Measurements from ENCODE around the gene RHEBL1.
A peak's percentile ranks its signal among the peaks of the same experiment; 100 is the strongest.

RHEBL1 gene

GRCh38 chr12:49060237-49061156, 9.3 kb downstream of the RHEBL1 start, which contains the start of gene KMT2D (continued):
- TF ChIP-seq ZNF174 (tag by site-specific recombination; IDR thresholded peaks at IDR 0.05) (no peak), SP7 (tag by site-specific recombination; IDR thresholded peaks at IDR 0.05) (peak; percentile 98), ZNF132 (tag by site-specific recombination; IDR thresholded peaks at IDR 0.05; ENCODE audit: borderline replicate concordance) (no peak), ZNF423 (tag by site-specific recombination; IDR thresholded peaks at IDR 0.05) (peak; percentile 72; the same call in 1 of the 2 replicates), ZNF266 (tag by site-specific recombination; IDR thresholded peaks at IDR 0.05; ENCODE audit: low read depth) (no peak), ZNF791 (tag by site-specific recombination; IDR thresholded peaks at IDR 0.05) (no peak), ZNF140 (tag by site-specific recombination; IDR thresholded peaks at IDR 0.05) (no peak), ZNF510 (tag by site-specific recombination; IDR thresholded peaks at IDR 0.05; ENCODE audit: insufficient replicate concordance) (no peak), YY1 (tag by site-specific recombination; IDR thresholded peaks at IDR 0.05) (peak; percentile 96), ZNF548 (tag by site-specific recombination; IDR thresholded peaks at IDR 0.05) (peak; percentile 36; the same call in 1 of the 2 replicates), ZNF830 (tag by site-specific recombination; IDR thresholded peaks at IDR 0.05; ENCODE audit: low read depth) (no peak), ZNF777 (tag by site-specific recombination; IDR thresholded peaks at IDR 0.05; ENCODE audit: borderline replicate concordance) (peak; percentile 76; the same call in 1 of the 2 replicates), ZNF302 (tag by site-specific recombination; IDR thresholded peaks at IDR 0.05; ENCODE audit: low read depth) (peak; percentile 87; the same call in 1 of the 2 replicates), ZNF391 (tag by site-specific recombination; IDR thresholded peaks at IDR 0.05; ENCODE audit: borderline replicate concordance, low read depth) (peak; percentile 99), ZNF473 (tag by site-specific recombination; IDR thresholded peaks at IDR 0.05) (no peak), ZNF600 (tag by site-specific recombination; IDR thresholded peaks at IDR 0.05) (peak; percentile 76), ZNF24 (tag by site-specific recombination; IDR thresholded peaks at IDR 0.05) (peak; percentile 98), GLIS2 (tag by site-specific recombination; IDR thresholded peaks at IDR 0.05) (peak; percentile 95), GFI1B (tag by site-specific recombination; IDR thresholded peaks at IDR 0.05) (peak; percentile 81), ZNF175 (tag by site-specific recombination; IDR thresholded peaks at IDR 0.05) (no peak), ZNF350 (tag by site-specific recombination; IDR thresholded peaks at IDR 0.05) (no peak), ZNF585B (tag by site-specific recombination; IDR thresholded peaks at IDR 0.05) (peak; percentile 17; the same call in 1 of the 2 replicates), ZBTB6 (tag by site-specific recombination; IDR thresholded peaks at IDR 0.05) (peak; percentile 74), ZBTB20 (tag by site-specific recombination; IDR thresholded peaks at IDR 0.05) (peak; percentile 86; the same call in 1 of the 2 replicates), ZNF529 (tag by site-specific recombination; IDR thresholded peaks at IDR 0.05; ENCODE audit: insufficient replicate concordance) (no peak), ZNF214 (tag by site-specific recombination; IDR thresholded peaks at IDR 0.05; ENCODE audit: borderline replicate concordance) (no peak)
- TF ChIP-seq, protein P1, sequence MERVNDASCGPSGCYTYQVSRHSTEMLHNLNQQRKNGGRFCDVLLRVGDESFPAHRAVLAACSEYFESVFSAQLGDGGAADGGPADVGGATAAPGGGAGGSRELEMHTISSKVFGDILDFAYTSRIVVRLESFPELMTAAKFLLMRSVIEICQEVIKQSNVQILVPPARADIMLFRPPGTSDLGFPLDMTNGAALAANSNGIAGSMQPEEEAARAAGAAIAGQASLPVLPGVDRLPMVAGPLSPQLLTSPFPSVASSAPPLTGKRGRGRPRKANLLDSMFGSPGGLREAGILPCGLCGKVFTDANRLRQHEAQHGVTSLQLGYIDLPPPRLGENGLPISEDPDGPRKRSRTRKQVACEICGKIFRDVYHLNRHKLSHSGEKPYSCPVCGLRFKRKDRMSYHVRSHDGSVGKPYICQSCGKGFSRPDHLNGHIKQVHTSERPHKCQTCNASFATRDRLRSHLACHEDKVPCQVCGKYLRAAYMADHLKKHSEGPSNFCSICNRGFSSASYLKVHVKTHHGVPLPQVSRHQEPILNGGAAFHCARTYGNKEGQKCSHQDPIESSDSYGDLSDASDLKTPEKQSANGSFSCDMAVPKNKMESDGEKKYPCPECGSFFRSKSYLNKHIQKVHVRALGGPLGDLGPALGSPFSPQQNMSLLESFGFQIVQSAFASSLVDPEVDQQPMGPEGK (tag by site-specific recombination; IDR thresholded peaks at IDR 0.05) = peak; percentile 99
- TF ChIP-seq, protein P2, sequence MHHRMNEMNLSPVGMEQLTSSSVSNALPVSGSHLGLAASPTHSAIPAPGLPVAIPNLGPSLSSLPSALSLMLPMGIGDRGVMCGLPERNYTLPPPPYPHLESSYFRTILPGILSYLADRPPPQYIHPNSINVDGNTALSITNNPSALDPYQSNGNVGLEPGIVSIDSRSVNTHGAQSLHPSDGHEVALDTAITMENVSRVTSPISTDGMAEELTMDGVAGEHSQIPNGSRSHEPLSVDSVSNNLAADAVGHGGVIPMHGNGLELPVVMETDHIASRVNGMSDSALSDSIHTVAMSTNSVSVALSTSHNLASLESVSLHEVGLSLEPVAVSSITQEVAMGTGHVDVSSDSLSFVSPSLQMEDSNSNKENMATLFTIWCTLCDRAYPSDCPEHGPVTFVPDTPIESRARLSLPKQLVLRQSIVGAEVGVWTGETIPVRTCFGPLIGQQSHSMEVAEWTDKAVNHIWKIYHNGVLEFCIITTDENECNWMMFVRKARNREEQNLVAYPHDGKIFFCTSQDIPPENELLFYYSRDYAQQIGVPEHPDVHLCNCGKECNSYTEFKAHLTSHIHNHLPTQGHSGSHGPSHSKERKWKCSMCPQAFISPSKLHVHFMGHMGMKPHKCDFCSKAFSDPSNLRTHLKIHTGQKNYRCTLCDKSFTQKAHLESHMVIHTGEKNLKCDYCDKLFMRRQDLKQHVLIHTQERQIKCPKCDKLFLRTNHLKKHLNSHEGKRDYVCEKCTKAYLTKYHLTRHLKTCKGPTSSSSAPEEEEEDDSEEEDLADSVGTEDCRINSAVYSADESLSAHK (tag by site-specific recombination; IDR thresholded peaks at IDR 0.05) = peak; percentile 87
- TF ChIP-seq, protein P3, sequence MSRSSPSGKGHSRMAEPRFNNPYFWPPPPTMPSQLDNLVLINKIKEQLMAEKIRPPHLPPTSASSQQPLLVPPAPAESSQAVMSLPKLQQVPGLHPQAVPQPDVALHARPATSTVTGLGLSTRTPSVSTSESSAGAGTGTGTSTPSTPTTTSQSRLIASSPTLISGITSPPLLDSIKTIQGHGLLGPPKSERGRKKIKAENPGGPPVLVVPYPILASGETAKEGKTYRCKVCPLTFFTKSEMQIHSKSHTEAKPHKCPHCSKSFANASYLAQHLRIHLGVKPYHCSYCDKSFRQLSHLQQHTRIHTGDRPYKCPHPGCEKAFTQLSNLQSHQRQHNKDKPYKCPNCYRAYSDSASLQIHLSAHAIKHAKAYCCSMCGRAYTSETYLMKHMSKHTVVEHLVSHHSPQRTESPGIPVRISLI (tag by site-specific recombination; IDR thresholded peaks at IDR 0.05) = no peak
